GM21619 (cell line): ENCODE measurements around the gene ZNF146.
"Not testable (repeated sequence)": the region's sequence is repeated elsewhere in the genome, so short reads cannot be mapped to it uniquely, and the experiment has no call there.

Source experiments
- ATAC-seq: cut with Tn5 transposase; IDR thresholded peaks from one replicate; pipeline ENCODE4 v1.9.1; 2021; ENCODE audit not compliant: unreplicated experiment

Gene ZNF146

DNA sequence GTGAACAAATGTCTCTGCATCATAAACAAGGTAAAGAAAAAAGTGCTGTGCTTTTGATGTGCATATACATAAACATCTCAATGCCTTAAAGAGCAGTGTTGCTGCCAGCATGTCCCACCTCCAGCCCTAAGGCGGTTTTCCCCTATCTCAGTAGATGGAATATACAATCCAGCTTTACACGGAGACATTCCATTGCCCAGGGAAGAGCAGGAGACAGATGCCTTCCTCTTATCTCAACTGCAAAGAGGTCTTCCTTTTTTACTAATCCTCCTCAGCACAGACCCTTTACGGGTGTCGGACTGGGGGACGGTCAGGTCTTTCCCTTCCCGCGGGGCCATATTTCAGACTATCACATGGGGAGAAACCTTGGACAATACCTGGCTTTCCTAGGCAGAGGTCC, 18.7 kb downstream of the ZNF146 start:
- ATAC-seq, result not testable (repeated sequence)

GRCh38 chr19:36236304-36236945, 21.5 kb downstream of the ZNF146 start:
- no peak for ATAC-seq

DNA sequence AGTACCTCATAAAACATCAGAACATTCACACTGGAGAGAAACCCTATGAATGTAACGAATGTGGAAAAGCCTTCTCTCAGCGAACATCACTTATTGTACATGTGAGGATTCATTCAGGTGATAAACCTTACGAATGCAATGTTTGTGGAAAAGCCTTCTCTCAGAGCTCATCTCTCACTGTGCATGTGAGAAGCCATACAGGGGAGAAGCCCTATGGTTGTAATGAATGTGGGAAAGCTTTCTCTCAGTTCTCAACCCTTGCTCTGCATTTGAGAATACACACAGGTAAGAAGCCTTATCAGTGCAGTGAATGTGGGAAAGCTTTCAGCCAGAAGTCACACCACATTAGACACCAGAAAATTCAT, 22.0 kb downstream of the ZNF146 start:
- ATAC-seq, result no peak

GRCh38 chr19:36244066-36244465, 29.2 kb downstream of the ZNF146 start:
- ATAC-seq, result no peak

DNA sequence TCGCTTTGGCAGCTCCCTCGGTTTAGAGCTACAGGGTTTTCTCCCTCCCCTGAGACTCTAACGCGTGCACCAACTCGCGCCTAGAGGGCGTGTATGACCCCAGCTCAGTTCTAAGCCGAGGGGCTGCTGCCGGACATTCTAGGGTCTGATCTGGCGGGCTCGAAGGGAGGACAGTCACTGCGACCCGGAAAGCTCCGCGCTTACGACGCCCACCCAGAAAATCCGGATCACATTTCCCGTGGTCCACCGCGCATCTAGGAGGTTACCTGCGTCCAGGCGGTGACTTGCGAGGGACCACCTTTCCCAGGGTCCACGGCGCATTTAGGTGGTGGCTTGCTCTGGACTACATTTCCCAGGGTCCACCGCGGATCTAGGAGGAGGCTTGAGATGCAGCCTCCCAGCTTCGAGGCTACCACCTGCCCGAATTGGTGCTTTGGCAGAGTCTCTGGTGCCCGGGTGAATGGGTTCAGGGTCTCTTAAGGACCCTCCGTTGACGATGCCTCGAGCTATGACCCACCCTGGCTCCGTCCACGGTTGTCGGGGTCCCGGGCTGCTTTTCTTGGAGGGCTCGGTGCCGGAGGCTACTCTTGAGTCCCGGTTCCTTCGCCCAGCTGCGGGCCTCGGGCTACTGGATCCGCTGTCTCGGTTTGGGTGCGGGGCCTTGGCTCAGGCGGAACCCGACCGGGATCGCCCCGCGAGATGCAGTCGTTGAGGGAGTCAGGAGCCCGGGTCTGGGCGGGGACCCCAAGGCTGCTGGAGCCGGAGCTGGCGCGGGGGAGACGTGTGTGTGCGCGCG, 30.5 kb downstream of the ZNF146 start:
- ATAC-seq, result no peak

DNA sequence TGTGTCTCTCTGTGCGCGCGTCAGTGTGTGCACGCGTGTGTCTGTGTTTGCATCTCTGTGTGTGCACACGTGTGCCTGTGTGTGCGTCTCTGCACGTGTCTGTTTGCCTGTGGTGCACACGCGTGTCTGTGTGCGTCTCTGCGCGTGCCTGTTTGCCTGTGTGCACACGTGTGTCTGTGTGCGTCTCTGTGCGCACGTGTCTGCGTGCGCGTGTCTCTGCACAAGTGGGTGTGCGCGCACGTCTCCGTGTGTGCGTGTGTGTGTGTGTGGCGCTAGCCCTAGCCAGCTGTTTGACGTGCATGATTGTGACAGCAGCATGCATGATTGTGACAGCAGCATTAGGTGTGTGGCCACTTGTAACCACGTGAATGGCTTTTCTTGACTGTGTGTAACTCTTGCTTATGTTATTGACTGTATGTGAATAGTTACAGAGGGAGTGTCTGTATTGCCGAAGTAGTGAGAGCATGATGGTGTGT, 31.1 kb downstream of the ZNF146 start:
- no peak for ATAC-seq

DNA sequence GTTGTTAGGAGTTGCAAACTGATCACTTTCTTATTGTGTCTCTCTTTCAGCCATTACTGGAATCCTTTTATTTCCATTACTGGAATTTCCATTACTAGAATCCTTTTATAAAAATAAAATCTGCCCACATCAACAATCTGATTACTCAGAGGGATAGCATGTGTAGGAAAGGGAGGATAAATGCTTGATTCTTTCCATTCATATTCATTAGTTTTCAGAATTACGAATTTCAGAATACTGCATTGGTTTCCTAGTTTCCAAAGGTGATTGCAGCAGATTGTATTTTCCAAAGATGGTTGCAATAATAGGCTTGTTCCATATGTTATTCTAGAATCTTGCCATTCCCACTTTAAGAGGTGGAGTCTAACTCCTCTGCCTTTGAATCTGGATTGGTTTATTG, 37.1 kb downstream of the ZNF146 start:
- no peak for ATAC-seq

- no peak for ATAC-seq
Observed at GRCh38 chr19:36254848-36255247, 39.9 kb downstream of the ZNF146 start.

GRCh38 chr19:36255316-36255715, 40.4 kb downstream of the ZNF146 start:
- no peak for ATAC-seq

- no peak for ATAC-seq
Observed at GRCh38 chr19:36256064-36256463, 41.2 kb downstream of the ZNF146 start.

DNA sequence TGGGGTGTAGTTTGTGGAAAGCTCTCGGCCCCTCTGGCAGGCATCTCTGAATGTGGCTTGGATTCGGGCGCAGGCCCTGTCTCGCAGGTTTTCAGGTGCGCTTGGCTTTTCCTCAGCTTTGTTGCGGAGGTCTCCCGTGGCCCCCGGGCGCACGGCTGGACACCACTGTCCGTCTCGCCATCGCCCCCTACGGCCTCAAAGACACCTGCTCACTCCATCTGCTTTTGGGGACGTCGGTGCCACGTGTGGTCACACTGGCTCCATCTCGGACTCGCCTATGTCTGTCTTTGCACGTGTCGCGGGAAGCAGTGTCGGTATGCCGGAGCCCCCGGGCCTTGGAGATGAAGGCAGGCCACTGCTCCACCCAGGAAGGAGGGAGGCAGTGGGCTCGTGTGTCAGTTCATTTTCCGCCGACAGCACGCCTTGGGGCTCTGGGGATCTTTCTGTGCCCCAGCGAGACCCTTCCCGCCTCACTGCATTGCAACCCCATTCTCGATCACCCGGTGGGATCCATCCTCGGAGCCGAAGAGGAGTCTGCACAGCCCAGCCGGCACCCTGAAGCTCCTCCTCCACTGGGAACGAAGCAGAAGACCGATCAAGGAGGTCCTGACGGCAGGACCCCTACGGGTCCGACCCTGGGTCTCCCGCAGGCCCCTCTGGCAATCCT, 42.1 kb downstream of the ZNF146 start:
- ATAC-seq, result no peak

DNA sequence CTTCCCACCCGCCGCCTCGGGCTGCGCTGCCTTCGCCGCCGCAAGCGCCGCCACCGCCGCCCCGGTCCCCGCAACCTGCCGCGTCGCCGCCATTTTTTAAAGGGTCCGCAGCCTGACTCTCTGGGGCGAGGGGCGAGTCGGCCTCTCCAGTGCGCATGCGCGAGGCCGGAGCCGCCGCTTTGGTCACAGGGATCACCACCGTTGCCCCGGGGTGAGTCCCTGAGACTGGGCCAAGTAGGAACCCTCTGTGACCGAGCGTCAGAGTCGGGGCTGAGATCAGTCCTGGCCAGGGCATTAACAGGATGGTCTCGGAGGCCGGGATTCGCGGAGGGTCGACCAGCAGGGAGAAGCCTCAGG, 42.6 kb downstream of the ZNF146 start:
- ATAC-seq, result no peak

GRCh38 chr19:36258028-36258875, 43.3 kb downstream of the ZNF146 start:
- ATAC-seq, result no peak

GRCh38 chr19:36259211-36259610, 44.3 kb downstream of the ZNF146 start:
- ATAC-seq, result no peak

- no peak for ATAC-seq
Observed at GRCh38 chr19:36265064-36265463, 50.2 kb downstream of the ZNF146 start.

- ATAC-seq, result no peak
Observed at GRCh38 chr19:36265856-36266374, 51.0 kb downstream of the ZNF146 start.

DNA sequence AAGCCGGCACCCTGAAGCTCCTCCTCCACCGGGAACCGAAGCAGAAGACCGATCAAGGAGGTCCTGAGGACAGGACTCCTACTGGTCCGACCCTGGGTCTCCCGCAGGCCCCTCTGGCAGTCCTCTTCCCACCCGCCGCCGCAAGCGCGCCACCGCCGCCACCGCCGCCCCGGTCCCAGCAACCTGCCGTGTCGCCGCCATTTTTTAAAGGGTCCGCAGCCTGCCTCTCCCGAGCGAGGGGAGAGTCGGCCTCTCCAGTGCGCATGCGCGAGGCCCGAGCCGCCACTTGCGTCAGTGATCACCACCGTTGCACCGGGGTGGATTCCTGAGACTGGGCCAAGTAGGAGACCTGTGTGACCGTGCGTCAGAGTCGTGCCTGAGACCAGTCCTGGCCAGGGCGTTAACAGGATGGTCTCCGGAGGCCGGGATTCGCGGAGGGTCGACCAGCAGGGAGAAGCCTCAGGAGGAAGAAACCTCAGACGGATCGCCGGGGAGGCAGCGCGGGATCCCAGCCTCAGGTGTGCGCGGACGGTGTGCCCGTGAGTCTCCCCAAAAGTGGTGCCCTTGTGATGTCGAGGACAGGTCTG, 51.6 kb downstream of the ZNF146 start:
- ATAC-seq, result no peak

DNA sequence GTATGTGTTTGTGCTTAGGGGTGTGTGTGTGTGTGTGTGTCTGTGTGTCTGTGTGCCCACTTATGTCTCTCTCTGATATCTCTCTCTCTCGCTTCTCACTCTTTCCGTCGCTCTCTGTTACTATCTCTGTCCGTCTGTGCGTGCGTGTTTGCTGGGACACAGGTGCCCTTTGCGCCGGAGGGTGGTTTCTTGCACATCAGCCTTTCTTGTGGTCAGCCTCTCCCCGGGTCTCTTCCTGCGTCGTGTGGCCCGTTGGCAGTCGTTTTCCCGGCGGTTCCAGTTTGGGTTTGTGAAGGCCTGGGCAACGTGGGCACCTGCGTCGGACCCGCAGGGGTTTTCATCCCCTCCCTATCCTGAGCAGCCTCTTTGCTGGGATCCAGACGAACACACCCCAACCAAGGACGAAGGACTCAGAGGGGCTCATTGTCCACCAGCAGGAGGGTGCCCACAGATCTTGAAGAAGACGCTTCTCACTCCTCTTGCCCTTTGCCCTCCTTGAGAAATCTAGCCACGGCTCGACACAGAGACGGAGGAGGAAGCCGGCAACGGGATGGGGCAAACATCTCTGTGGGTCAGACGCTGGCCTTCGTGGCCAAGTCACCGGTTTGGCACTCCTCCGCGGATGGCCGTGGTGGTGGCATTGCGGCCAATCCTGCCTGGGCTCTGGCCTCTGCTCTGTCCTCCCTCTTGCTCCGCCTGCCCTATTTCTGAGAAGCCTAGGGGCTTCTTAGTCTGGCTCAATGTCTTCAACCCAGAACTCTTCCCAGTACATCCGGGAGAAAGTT, 52.3 kb downstream of the ZNF146 start:
- ATAC-seq, result no peak

- not testable (repeated sequence) for ATAC-seq
Observed at GRCh38 chr19:36268081-36268480, 53.2 kb downstream of the ZNF146 start.

GRCh38 chr19:36268591-36268990, 53.7 kb downstream of the ZNF146 start:
- not testable (repeated sequence) for ATAC-seq
